Coronary artery (tissue), 2 donors: ENCODE results near the gene BATF3.
"Not testable (repeated sequence)": the region's sequence is repeated elsewhere in the genome, so short reads cannot be mapped to it uniquely, and the experiment has no call there.

Experiments used
- DNase-seq: peaks from one replicate; pipeline ENCODE4 v3.0.0-alpha.2; 2017; ENCODE audit warnings: low spot score
- H3K27ac ChIP-seq, 2 donors: fragments of 200-600 bp; sonication (generic); one replicate each; pipeline ENCODE4 v1.5.1; 2016 to 2019
- H3K4me3 ChIP-seq: fragments of 200-600 bp; sonication (generic); 2 replicates; pipeline ENCODE4 v1.5.1; 2016; ENCODE audit warnings: mild to moderate bottlenecking, moderate library complexity
- TF ChIP-seq, protein P1 (sequence below): fragments of 200-600 bp; sonication (generic); IDR thresholded peaks from one replicate; pipeline ENCODE4 v1.5.1; 2019; ENCODE audit warnings: antibody characterized with exemption

BATF3 gene

GRCh38 chr1:212640223-212640878 lies 59.3 kb downstream of the BATF3 start:
- DNase-seq = no peak
- TF ChIP-seq, protein P1, sequence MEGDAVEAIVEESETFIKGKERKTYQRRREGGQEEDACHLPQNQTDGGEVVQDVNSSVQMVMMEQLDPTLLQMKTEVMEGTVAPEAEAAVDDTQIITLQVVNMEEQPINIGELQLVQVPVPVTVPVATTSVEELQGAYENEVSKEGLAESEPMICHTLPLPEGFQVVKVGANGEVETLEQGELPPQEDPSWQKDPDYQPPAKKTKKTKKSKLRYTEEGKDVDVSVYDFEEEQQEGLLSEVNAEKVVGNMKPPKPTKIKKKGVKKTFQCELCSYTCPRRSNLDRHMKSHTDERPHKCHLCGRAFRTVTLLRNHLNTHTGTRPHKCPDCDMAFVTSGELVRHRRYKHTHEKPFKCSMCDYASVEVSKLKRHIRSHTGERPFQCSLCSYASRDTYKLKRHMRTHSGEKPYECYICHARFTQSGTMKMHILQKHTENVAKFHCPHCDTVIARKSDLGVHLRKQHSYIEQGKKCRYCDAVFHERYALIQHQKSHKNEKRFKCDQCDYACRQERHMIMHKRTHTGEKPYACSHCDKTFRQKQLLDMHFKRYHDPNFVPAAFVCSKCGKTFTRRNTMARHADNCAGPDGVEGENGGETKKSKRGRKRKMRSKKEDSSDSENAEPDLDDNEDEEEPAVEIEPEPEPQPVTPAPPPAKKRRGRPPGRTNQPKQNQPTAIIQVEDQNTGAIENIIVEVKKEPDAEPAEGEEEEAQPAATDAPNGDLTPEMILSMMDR = no peak
- Histone ChIP-seq H3K4me3 (no peak overlapping the region), H3K27ac (no peak overlapping the region)

- H3K4me3 ChIP-seq, DNase-seq: not testable (repeated sequence)
- peak overlapping the region in 1 of 2 donors; percentile 76 for H3K27ac ChIP-seq
Measured at GRCh38 chr1:212639524-212639923, 60.1 kb downstream of the BATF3 start.

- Histone ChIP-seq H3K4me3 (peak overlapping the region; percentile 40), H3K27ac (peak overlapping the region; percentile 72 to 76)
- no peak for DNase-seq
- TF ChIP-seq, protein P1 = no peak
Measured at GRCh38 chr1:212638492-212639151, 61.0 kb downstream of the BATF3 start.

GRCh38 chr1:212637902-212638301 lies 61.7 kb downstream of the BATF3 start:
- no peak for DNase-seq
- peak overlapping the region; percentile 72 to 76 for H3K27ac ChIP-seq

More at GRCh38 chr1:212637902-212638301, 61.7 kb downstream of the BATF3 start:
- peak overlapping the region; percentile 40 for H3K4me3 ChIP-seq
- TF ChIP-seq, protein P1 = no peak
